HG02981 (cell line): ENCODE results near the gene KIFC1.

ENCODE experiments used
- ATAC-seq: cut with Tn5 transposase; IDR thresholded peaks from one replicate; pipeline ENCODE4 v1.9.1; 2021; ENCODE audit warnings: mild to moderate bottlenecking, moderate library complexity; ENCODE audit not compliant: unreplicated experiment

KIFC1 gene

GRCh38 chr6:33424855-33425667 lies 33.4 kb downstream of the KIFC1 start:
- no peak for ATAC-seq

DNA sequence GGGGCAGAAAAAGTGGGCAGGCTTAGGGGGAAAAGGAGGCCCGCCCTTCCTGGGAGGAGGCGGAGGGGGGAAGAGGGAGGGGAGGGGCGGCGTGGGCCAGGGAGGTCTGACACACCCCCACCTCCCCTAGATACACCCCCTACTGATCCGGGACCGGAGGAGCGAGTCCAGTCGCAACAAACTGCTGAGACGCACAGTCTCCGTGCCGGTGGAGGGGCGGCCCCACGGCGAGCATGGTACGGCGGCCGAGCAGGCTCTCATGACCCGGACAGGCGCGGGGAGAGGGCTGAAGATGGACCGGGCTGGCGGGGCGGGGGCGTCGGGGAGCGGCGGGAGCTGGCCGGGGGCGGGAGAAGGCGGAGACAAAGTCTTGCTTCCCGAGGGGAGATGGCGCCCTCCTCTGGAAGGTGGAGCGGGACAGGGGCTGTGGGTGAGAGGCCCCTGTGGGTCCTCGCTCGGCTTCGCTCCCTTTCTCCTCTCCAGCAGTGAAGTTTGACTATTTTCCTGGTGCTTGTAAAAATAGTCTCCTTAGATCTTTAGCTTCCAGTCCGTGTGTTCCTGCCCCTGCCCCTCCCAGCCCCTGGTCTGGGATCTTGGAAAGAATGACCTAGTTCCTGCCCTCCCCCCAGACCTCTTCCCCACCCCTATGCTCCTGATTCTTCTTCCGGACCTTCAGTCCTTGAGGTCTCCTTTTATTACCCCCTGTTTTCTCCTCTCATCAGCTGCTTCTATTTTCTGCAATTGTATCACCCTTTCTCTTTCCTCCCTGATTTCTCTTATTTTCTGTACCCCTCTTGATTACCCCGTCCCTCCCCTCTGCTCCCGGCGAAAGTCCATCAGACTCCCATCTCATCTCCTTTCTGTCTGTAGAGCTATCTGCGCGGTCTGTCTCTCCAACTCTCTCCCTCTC lies 34.3 kb downstream of the KIFC1 start:
- ATAC-seq, result peak; percentile 43

DNA sequence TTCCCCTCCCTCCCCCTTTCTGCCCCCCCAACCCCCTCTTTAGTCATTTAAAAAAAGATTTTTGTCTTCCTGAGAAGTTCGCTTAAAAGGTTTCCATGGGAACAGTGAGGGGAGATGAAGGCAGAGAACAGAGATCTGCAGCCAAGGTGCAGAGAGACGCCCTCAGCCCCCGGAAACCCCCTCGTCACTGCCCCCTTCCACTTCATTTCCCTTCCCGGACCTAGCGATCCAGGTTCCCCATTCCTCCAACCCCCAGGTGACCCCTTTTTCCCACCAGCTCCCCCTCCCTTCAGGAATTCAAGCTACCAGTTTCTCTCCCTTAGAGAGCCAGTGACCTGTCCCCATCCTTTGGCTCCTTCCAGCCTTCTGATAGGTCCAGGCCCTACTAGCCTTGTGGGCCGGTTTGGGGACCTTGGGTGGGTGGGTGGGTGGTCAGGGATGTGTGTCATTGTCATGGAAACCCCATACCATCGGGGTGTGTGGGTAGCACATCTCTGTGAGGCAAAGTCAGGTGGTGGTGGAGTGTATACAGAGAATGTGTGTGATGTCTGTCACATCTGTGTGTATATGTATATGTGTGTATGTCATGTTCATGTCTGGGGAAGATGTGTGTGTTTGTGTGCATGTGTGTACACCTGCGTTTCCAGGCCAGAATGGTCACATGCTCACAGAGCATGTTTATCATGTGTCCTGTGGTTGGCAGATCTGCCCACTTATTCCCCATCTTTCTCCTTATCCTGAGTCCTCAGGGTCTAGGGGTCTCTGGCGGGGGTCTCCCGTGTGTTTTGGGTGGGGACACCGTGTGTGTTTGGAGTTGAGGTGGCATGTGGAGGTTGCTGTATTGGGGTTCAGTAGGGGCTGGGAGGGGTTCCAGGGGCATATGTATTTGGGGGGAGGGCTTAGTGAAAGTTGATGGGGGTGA lies 35.2 kb downstream of the KIFC1 start:
- no peak for ATAC-seq

- ATAC-seq, result no peak
Measured at GRCh38 chr6:33427585-33428223, 36.1 kb downstream of the KIFC1 start.

- no peak for ATAC-seq
Measured at GRCh38 chr6:33428224-33428965, 36.8 kb downstream of the KIFC1 start.

DNA sequence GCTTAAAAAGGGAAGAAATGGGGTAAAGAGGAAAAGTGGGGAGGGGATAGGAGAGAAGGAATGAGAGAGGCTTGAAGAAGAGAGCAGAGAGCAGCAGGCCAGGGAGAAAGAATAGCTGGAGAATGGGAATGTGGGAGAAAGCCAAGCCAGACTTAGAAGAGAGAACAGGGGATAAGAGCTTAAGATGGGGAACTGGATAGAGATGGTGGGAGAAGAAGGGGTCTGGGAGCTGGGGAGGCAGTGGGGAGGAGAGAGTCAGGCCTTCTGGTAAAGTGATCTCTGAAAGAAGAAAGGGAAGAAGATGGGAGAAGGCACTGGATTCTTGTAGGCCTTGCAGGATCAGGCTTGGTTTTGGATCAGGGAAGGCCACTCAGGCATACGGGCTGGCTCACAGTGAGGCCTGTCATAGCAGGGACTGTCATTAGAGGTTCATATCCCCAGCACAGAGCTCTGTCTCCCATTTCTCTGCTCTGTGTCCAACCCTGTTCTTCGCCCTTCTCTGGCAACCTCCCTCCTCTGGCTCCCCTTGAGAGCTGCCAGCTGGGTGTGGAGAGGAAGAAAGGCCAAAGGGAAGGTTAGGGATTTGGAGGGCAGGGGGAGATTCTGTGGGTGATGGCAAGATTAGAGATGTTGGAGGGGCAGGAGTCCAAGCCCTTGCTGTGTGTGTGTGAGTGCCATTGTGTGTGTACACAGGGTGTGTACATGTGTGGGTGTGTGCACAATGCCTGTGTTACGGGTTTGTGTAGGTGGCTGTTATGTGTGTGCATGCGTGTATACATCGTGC lies 37.5 kb downstream of the KIFC1 start:
- no peak for ATAC-seq

DNA sequence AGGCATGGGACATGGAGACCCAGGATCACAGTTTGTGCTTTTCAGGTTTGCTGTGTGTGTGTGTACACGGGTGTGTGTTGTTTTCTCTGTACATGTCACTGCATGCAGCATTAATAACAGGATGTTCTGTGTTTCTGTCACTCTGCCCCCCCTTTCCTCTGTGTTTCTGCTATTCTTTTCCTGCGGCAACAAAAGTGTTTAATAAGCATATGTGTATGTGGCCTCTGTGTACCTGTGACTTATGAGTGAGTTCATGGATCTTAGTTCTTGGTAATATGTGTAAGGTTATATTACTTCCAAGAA lies 38.1 kb downstream of the KIFC1 start:
- ATAC-seq, result no peak

- no peak for ATAC-seq
Measured at GRCh38 chr6:33430334-33430733, 38.7 kb downstream of the KIFC1 start.

- peak; percentile 57 for ATAC-seq
Measured at GRCh38 chr6:33430991-33431879, 39.6 kb downstream of the KIFC1 start.

- no peak for ATAC-seq
Measured at GRCh38 chr6:33431880-33432541, 40.4 kb downstream of the KIFC1 start.

DNA sequence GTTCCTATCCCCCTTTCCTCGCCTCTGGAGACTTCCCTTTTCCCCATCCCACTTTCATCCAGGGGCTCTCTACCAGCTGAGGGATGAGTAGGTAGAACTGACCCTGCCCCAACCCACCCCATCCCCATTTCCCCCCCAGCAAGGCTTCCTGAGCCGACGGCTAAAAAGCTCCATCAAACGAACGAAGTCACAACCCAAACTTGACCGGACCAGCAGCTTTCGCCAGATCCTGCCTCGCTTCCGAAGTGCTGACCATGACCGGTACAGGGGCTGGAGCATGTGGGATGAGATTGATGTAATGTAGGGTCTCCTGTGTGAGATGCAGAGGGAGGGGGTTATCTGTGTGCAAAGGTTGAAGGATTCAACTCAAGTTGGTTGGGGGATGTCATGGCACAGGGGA lies 40.9 kb downstream of the KIFC1 start:
- ATAC-seq, result no peak

GRCh38 chr6:33433001-33433543 lies 41.4 kb downstream of the KIFC1 start:
- no peak for ATAC-seq

DNA sequence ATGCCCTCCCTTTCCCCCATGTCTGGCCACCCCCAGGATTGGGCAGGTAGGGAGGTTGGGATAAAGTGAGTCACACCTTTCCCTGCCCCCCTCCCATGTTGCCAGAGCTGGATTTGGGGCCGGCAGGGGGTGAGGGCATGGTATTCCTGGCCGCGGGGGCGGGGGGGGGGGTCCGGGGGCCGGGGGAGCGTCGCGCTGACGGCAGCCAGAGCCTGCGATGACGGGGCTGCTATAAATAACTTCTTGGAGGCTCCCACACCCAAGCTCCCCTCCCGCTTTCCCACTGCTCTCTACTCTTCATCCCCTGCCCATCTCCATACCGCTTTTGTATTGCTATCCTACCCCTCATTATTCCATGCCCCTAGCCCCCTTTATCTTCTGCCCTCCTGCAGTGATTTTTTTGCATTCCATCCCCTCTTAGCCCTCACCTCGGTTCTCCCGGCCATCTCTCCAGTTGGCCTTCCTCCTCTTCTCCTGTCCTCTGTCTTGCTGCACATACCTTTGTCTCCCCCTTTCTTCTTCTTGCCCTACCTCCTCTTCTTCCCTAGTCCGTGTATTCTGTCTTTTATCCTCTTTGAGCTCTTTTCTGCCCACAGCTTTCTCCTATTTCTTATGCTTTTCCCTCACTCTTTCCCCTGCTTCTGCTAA lies 42.0 kb downstream of the KIFC1 start:
- no peak for ATAC-seq

- ATAC-seq, result no peak
Measured at GRCh38 chr6:33434961-33435360, 43.3 kb downstream of the KIFC1 start.

DNA sequence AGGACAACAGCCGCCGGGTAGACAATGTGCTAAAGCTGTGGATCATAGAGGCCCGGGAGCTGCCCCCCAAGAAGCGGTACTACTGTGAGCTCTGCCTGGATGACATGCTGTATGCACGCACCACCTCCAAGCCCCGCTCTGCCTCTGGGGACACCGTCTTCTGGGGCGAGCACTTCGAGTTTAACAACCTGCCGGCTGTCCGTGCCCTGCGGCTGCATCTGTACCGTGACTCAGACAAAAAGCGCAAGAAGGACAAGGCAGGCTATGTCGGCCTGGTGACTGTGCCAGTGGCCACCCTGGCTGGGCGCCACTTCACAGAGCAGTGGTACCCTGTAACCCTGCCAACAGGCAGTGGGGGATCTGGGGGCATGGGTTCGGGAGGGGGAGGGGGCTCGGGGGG lies 46.0 kb downstream of the KIFC1 start:
- no peak for ATAC-seq

DNA sequence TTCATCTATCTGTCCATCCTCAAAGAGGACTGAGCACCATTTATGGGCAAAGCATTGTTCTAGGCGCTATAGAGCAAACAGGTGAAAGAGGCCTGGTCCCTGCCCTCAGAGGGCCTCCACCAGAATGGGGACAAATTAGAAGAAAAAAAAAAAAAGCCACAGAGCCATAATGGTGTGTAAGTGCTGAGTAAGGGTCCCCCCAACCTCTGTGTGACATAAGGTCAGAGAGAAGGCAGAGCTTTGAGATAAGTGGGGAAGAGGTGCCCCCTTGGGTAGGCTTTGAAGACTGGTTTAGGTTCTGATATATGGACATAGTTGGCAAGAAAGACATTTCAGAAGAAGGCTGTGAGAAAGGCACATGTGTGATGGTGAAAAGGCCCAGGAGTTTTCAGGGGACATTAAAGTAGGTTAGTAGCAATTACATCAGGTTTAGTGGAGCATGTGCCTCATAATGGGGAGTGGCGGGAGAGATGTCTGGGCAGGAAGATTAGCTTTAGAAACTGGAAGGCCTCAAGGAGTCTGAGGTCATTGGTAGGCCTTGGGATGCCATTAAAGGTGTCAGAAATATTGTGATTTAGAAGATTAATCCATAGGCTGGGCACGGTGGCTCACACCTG lies 47.5 kb downstream of the KIFC1 start:
- no peak for ATAC-seq
